Neural crest cell (in vitro differentiated cells): Measurements from ENCODE around the gene TOR1A. TPM values are rescaled to one million over a fixed set of nuclear protein-coding genes. Genes with fewer than 3 reads are reported as not detected.

Source experiments
- DNase-seq: peaks from one replicate; pipeline ENCODE4 v3.0.0; 2021; ENCODE audit warnings: low read depth, mixed read lengths, low spot score
- H3K27ac Mint-ChIP-seq: one replicate; pipeline ENCODE4 v1.8.0; 2021; ENCODE audit warnings: mild to moderate bottlenecking, mixed read lengths; ENCODE audit not compliant: unreplicated experiment
- H3K27me3 Mint-ChIP-seq: 2 replicates; pipeline ENCODE4 v1.8.0; 2021; ENCODE audit warnings: low read depth, mild to moderate bottlenecking, mixed read lengths
- H3K36me3 Mint-ChIP-seq: 2 replicates; pipeline ENCODE4 v1.8.0; 2021; ENCODE audit warnings: low read depth, mild to moderate bottlenecking, mixed read lengths
- H3K4me1 Mint-ChIP-seq: 2 replicates; pipeline ENCODE4 v1.8.0; 2021; ENCODE audit warnings: mixed read lengths
- H3K4me3 Mint-ChIP-seq: one replicate; pipeline ENCODE4 v1.8.0; 2021; ENCODE audit warnings: mild to moderate bottlenecking, mixed read lengths
- H3K9me3 Mint-ChIP-seq: 2 replicates; pipeline ENCODE4 v1.8.0; 2021; ENCODE audit warnings: mixed read lengths
- total RNA-seq: library from RNA; stranded (reverse); gene quantifications from 2 replicates; pipeline ENCODE4 v1.2.1, GENCODE V29; 2021
- TF ChIP-seq, protein P1 (sequence below): fragments of 200-600 bp; sonication (generic); conservative IDR thresholded peaks from 2 replicates; pipeline ENCODE4 v1.5.0; 2021; ENCODE audit warnings: antibody characterized with exemption, mild to moderate bottlenecking

TOR1A gene
- total RNA-seq, 1 donor from 2014 or later, result 40.5 TPM

- peak within 1 kb of the TSS; percentile 98 for H3K4me3 Mint-ChIP-seq
- H3K9me3 Mint-ChIP-seq, result no peaks in the 10 kb centered on the region
- TF ChIP-seq, protein P1, sequence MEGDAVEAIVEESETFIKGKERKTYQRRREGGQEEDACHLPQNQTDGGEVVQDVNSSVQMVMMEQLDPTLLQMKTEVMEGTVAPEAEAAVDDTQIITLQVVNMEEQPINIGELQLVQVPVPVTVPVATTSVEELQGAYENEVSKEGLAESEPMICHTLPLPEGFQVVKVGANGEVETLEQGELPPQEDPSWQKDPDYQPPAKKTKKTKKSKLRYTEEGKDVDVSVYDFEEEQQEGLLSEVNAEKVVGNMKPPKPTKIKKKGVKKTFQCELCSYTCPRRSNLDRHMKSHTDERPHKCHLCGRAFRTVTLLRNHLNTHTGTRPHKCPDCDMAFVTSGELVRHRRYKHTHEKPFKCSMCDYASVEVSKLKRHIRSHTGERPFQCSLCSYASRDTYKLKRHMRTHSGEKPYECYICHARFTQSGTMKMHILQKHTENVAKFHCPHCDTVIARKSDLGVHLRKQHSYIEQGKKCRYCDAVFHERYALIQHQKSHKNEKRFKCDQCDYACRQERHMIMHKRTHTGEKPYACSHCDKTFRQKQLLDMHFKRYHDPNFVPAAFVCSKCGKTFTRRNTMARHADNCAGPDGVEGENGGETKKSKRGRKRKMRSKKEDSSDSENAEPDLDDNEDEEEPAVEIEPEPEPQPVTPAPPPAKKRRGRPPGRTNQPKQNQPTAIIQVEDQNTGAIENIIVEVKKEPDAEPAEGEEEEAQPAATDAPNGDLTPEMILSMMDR, result no peak
- H3K27ac Mint-ChIP-seq, result peak within 1 kb of the TSS; percentile 99
- H3K27me3 Mint-ChIP-seq, result no peaks in the 10 kb centered on the region
- DNase-seq, result peak; percentile 97
- peaks cover 33% of the 10 kb centered on the region for H3K4me1 Mint-ChIP-seq
- H3K36me3 Mint-ChIP-seq, result no peaks in the 10 kb centered on the region
Measured at GRCh38 chr9:129835128-129835859, 11.4 kb upstream of the TOR1A start, which contains the start of the genes C9orf78 and USP20. Gene C9orf78, minus strand, starts transcription at chr9:129835275. Its CDS starts 54 bp downstream, at chr9:129835221. Gene USP20, plus strand, starts transcription at chr9:129835458. Its CDS starts 17,098 bp downstream, at chr9:129852556.

GRCh38 chr9:129834489-129835127, 10.7 kb upstream of the TOR1A start:
- peak overlapping the region; percentile 98 for H3K4me3 Mint-ChIP-seq
- peak overlapping the region; percentile 99 for H3K27ac Mint-ChIP-seq
- no peaks in the 10 kb centered on the region for H3K36me3 Mint-ChIP-seq
- no peaks in the 10 kb centered on the region for H3K27me3 Mint-ChIP-seq
- DNase-seq, result no peak
- H3K9me3 Mint-ChIP-seq, result no peaks in the 10 kb centered on the region
- TF ChIP-seq, protein P1, result no peak
- H3K4me1 Mint-ChIP-seq, result peaks cover 33% of the 10 kb centered on the region

DNA sequence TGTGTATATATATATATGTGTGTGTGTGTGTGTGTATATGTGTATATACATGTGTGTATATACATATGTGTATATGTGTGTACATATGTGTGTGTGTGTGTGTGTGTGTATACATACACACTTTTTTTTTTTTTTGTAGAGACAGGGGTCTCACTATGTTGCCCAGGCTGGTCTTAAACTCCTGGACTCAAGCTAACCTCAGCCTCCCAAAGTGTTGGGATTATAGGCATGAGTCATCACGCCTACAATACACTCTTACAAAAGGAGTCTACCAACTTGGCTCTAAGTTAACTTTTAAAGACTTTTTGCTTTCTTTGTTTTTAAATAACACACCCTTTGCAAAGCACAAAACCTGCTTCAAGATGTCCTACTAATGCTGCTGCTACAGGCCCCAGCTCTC, 9.0 kb upstream of the TOR1A start:
- TF ChIP-seq, protein P1, result no peak
- H3K4me1 Mint-ChIP-seq, result peaks cover 29% of the 10 kb centered on the region
- no peak for DNase-seq
- no peak overlapping the region for H3K27ac Mint-ChIP-seq
- no peaks in the 10 kb centered on the region for H3K36me3 Mint-ChIP-seq
- H3K9me3 Mint-ChIP-seq, result no peaks in the 10 kb centered on the region
- H3K4me3 Mint-ChIP-seq, result peak overlapping the region; percentile 98
- H3K27me3 Mint-ChIP-seq, result no peaks in the 10 kb centered on the region

DNA sequence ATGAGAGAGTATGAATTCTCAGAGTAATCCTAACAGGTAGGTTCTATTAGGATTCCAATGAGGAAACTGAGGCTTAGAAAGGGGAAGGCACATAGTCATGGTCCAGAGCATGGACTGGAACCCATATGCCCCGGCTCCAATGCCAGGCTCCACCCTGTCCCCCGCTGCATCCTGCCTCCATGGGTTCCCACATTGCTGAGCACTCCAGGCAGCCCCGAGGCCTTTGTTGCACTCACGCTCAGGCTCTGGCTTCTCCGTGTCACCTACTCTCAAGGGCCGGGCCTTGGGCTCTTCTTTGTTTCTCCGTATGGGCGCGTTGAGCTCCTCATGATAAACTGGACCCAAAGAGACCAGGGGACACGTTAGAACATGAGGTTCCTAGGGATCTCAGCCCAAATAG, 5.0 kb upstream of the TOR1A start:
- Mint-ChIP-seq H3K4me3 (peak overlapping the region; percentile 51), H3K9me3 (no peaks in the 10 kb centered on the region), H3K36me3 (no peaks in the 10 kb centered on the region), H3K27ac (no peak overlapping the region), H3K4me1 (peaks cover 3% of the 10 kb centered on the region), H3K27me3 (no peaks in the 10 kb centered on the region)
- no peak for DNase-seq
- TF ChIP-seq, protein P1, result no peak

GRCh38 chr9:129828051-129828450, 4.1 kb upstream of the TOR1A start:
- no peaks in the 10 kb centered on the region for H3K36me3 Mint-ChIP-seq
- no peak overlapping the region for H3K27ac Mint-ChIP-seq
- H3K4me3 Mint-ChIP-seq, result no peak overlapping the region
- TF ChIP-seq, protein P1, result no peak
- H3K9me3 Mint-ChIP-seq, result no peaks in the 10 kb centered on the region
- no peak for DNase-seq
- H3K27me3 Mint-ChIP-seq, result no peaks in the 10 kb centered on the region
- H3K4me1 Mint-ChIP-seq, result peaks cover 1% of the 10 kb centered on the region
